ENCODE results near the gene CHST6. TPM values are rescaled to one million over a fixed set of nuclear protein-coding genes. Genes with fewer than 3 reads are reported as not detected.
"Not testable (repeated sequence)": the region's sequence is repeated elsewhere in the genome, so short reads cannot be mapped to it uniquely, and the experiment has no call there.

CHST6 gene
- total RNA-seq, 1 donor from 2014 or later: 0.69 TPM

- DNase-seq: peak; percentile 96
These were observed 61.4 kb downstream of the CHST6 start for GRCh38 chr16:75433732-75434413.

GRCh38 chr16:75432828-75433731 lies 62.2 kb downstream of the CHST6 start, which contains the start of gene CFDP1:
Gene CFDP1, minus strand, starts transcription at chr16:75433503. Its CDS starts 151 bp downstream, at chr16:75433352.
- DNase-seq: peak; percentile 97

- DNase-seq: no peak
These were observed 65.4 kb downstream of the CHST6 start for GRCh38 chr16:75429621-75430403.

GRCh38 chr16:75426524-75426923 lies 68.7 kb downstream of the CHST6 start:
- not testable (repeated sequence) for DNase-seq

- not testable (repeated sequence) for DNase-seq
These were observed 71.0 kb downstream of the CHST6 start for GRCh38 chr16:75424105-75424762.

- DNase-seq: no peak
These were observed 71.5 kb downstream of the CHST6 start for GRCh38 chr16:75423723-75424104.

Other genes with a start within 250 kb of the CHST6 start
- gene BCAR1, start 243.8 kb downstream of the CHST6 start, total RNA-seq: 16.8 TPM
- 71.5 TPM for gene CFDP1, start 61.9 kb downstream of the CHST6 start, total RNA-seq
- gene TMEM170A, start 30.8 kb downstream of the CHST6 start, total RNA-seq: 21.6 TPM
- 0.10 TPM for gene CHST5, start 40.7 kb upstream of the CHST6 start, total RNA-seq
- 6.8 TPM for gene TMEM231, start 60.8 kb upstream of the CHST6 start, total RNA-seq
- 90.8 TPM for gene GABARAPL2, start 70.9 kb upstream of the CHST6 start, total RNA-seq
- 30.3 TPM for gene ADAT1, start 127.8 kb upstream of the CHST6 start, total RNA-seq
- 74.2 TPM for gene KARS1, start 152.2 kb upstream of the CHST6 start, total RNA-seq
- gene TERF2IP, start 152.3 kb upstream of the CHST6 start, total RNA-seq: 50.1 TPM
- not detected for gene CPHXL2, start 181.6 kb upstream of the CHST6 start, total RNA-seq
- gene DUXB, start 206.0 kb upstream of the CHST6 start, total RNA-seq: not detected
- gene CPHXL, start 231.0 kb upstream of the CHST6 start, total RNA-seq: not detected

Data from skin of body (tissue), 2 donors.